MCF 10A (cell line): ENCODE results near the gene RSL1D1. TPM values are rescaled to one million over a fixed set of nuclear protein-coding genes. Genes with fewer than 3 reads are reported as not detected.

Source experiments
- BruUV-seq: library from RNA; stranded (reverse); fragments of 400-500 nt; replicated peaks from 2 replicates; lab custom pipeline; 2021; lab: Mats Ljungman, UMichigan
- CTCF ChIA-PET: fragments of 300-600 bp; sonication (Branson Sonifier 250); formaldehyde crosslinking; extraction: SDS; loops from one replicate; lab custom pipeline; 2021; ENCODE audit warnings: antibody characterized with exemption, inconsistent platforms; lab: Yijun Ruan, JAX
- POLR2A ChIA-PET: fragments of 300-600, 350-650 bp; sonication (Branson Sonifier 250); formaldehyde crosslinking; extraction: SDS; loops from one replicate; lab custom pipeline; 2020; ENCODE audit warnings: antibody characterized with exemption, inconsistent platforms; lab: Yijun Ruan, JAX
- DNase-seq: peaks from one replicate; pipeline ENCODE4 v3.0.0-alpha.2; 2018; ENCODE audit not compliant: unreplicated experiment
- H3K27ac Mint-ChIP-seq: one replicate; pipeline ENCODE4 v1.8.0; 2022; ENCODE audit warnings: mild to moderate bottlenecking, low read depth, mixed read lengths; ENCODE audit not compliant: unreplicated experiment
- H3K27me3 Mint-ChIP-seq: one replicate; pipeline ENCODE4 v1.8.0; 2022; ENCODE audit warnings: mixed read lengths; ENCODE audit not compliant: insufficient read depth, unreplicated experiment
- H3K36me3 Mint-ChIP-seq: one replicate; pipeline ENCODE4 v1.8.0; 2022; ENCODE audit warnings: mild to moderate bottlenecking, moderate library complexity, mixed read lengths; ENCODE audit not compliant: insufficient read depth, unreplicated experiment
- H3K4me1 Mint-ChIP-seq: one replicate; pipeline ENCODE4 v1.8.0; 2022; ENCODE audit warnings: mixed read lengths; ENCODE audit not compliant: insufficient read depth, unreplicated experiment
- H3K4me3 Mint-ChIP-seq: one replicate; pipeline ENCODE4 v1.8.0; 2022; ENCODE audit warnings: mild to moderate bottlenecking, moderate library complexity, mixed read lengths; ENCODE audit not compliant: unreplicated experiment
- H3K9me3 Mint-ChIP-seq: one replicate; pipeline ENCODE4 v1.8.0; 2022; ENCODE audit warnings: mixed read lengths; ENCODE audit not compliant: unreplicated experiment
- CTCF ChIP-seq: fragments of 200-600 bp; IDR thresholded peaks from one replicate; pipeline ENCODE4 v1.8.0; 2022; ENCODE audit warnings: antibody characterized with exemption, mild to moderate bottlenecking; ENCODE audit not compliant: unreplicated experiment
- intact Hi-C: fragments of 100-400 bp; cut with micrococcal nuclease; formaldehyde crosslinking; loops from 2 replicates; pipeline ENCODE4 v1.14.1; 2022
- total RNA-seq: library from RNA; stranded (reverse); gene quantifications from 2 replicates; pipeline ENCODE4 v1.2.3, GENCODE V29; 2022

The RSL1D1 gene
- total RNA-seq, 1 experiment from 2014 or later: 406 TPM

DNA sequence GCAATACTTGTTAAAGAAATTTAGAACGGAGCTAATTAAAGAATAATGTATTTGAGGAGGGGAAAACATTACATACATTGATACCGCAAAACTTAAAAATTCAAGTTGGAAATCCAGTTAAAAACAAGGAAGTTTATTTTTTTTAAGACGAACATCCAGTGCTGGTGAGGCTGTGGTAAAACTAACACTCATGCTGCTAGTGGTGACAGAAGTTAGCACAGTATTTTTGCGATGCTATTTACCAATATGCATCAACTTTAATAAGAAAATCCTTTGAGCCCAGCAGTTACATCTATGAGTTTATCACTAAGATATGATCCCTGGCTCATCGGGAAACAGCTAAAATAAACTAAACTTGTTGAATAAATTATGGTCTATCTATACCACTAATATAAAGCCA is 32.7 kb upstream of the RSL1D1 start:
- BruUV-seq: no TSS peak
- intact Hi-C loops: no loop called here
- no peak overlapping the region for H3K4me3 Mint-ChIP-seq
- peak overlapping the region; percentile 31 for H3K27ac Mint-ChIP-seq
- ChIA-PET CTCF (interaction anchor here (0.6 to 1.5 kb wide), 2 partner anchors 15 to 184 kb away, joined by 3 to 5 read pairs; no protein-coding TSS in a partner anchor), POLR2A (no interaction called here)
- H3K36me3 Mint-ChIP-seq: peaks cover 99% of the 10 kb centered on the region
- H3K27me3 Mint-ChIP-seq: no peaks in the 10 kb centered on the region
- no peak for TF ChIP-seq CTCF
- H3K4me1 Mint-ChIP-seq: peaks cover 9% of the 10 kb centered on the region
- no peaks in the 10 kb centered on the region for H3K9me3 Mint-ChIP-seq
- no peak for DNase-seq

DNA sequence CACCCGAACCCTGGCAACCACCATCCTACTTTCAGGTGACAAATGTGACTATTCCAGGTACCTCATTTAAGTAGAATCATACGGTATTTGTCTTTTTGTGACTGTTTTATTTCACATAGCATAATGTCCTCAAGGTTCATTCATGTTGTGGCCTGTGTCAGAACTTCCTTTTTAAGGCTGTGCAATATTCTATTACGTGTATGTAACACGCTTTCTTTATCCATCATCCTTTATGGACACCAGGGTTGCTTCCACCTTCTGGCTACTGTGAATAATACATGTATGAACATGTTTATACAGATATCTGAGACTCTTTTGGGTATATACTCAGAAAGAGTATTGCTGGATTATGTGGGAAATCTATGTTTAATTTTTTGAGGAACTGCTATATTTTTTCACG is 28.7 kb upstream of the RSL1D1 start:
- no peak for TF ChIP-seq CTCF
- peaks cover 94% of the 10 kb centered on the region for H3K36me3 Mint-ChIP-seq
- BruUV-seq: no TSS peak
- H3K27ac Mint-ChIP-seq: peak overlapping the region; percentile 36
- peaks cover 14% of the 10 kb centered on the region for H3K4me1 Mint-ChIP-seq
- H3K4me3 Mint-ChIP-seq: no peak overlapping the region
- POLR2A ChIA-PET: no interaction called here
- intact Hi-C loops: no loop called here
- DNase-seq: peak; percentile 16
- H3K27me3 Mint-ChIP-seq: no peaks in the 10 kb centered on the region
- no peaks in the 10 kb centered on the region for H3K9me3 Mint-ChIP-seq
- CTCF ChIA-PET: no interaction called here

- Mint-ChIP-seq H3K4me3 (no peak overlapping the region), H3K9me3 (no peaks in the 10 kb centered on the region), H3K27me3 (no peaks in the 10 kb centered on the region), H3K36me3 (peaks cover 94% of the 10 kb centered on the region), H3K27ac (no peak overlapping the region), H3K4me1 (peaks cover 14% of the 10 kb centered on the region)
- DNase-seq: peak; percentile 47
- ChIA-PET CTCF (no interaction called here), POLR2A (interaction anchor here (0.8 to 1.5 kb wide), 3 partner anchors 26 to 78 kb away, joined by 3 to 4 read pairs (median 3); partner anchors contain the start of gene RSL1D1)
- intact Hi-C loops: no loop called here
- TF ChIP-seq CTCF: no peak
- no TSS peak for BruUV-seq
Measured at GRCh38 chr16:11877374-11877773, 26.0 kb upstream of the RSL1D1 start.

- peaks cover 14% of the 10 kb centered on the region for H3K4me1 Mint-ChIP-seq
- no peak for DNase-seq
- no TSS peak for BruUV-seq
- H3K36me3 Mint-ChIP-seq: peaks cover 92% of the 10 kb centered on the region
- no peaks in the 10 kb centered on the region for H3K27me3 Mint-ChIP-seq
- no peaks in the 10 kb centered on the region for H3K9me3 Mint-ChIP-seq
- H3K27ac Mint-ChIP-seq: peak overlapping the region; percentile 19
- CTCF ChIA-PET: no interaction called here
- TF ChIP-seq CTCF: no peak
- H3K4me3 Mint-ChIP-seq: no peak overlapping the region
- POLR2A ChIA-PET: interaction anchor here (0.9 kb wide), 1 partner anchor 9 kb away, joined by 4 read pairs; no protein-coding TSS in a partner anchor
- intact Hi-C loops: no loop called here
Measured at GRCh38 chr16:11876306-11876705, 25.0 kb upstream of the RSL1D1 start.
